B cell (primary cell): ENCODE data around the gene LTBP2. TPM values are rescaled to one million over a fixed set of nuclear protein-coding genes. Genes with fewer than 3 reads are reported as not detected.

Experiments
- ATAC-seq: fragments of 200-7000 bp; cut with Tn5 transposase; one replicate; pipeline ENCODE4 v1.10.0; 2021; ENCODE audit warnings: low read depth, mild to moderate bottlenecking, moderate number of reproducible peaks, moderate library complexity
- CTCF ChIA-PET: fragments of 350-600 bp; sonication (Branson Sonifier 250); formaldehyde crosslinking; loops from one replicate; lab custom pipeline; 2021; ENCODE audit warnings: antibody characterized with exemption, inconsistent platforms; lab: Charles Lee
- POLR2A ChIA-PET: fragments of 350-600 bp; sonication (Branson Sonifier 250); formaldehyde crosslinking; loops from one replicate; lab custom pipeline; 2021; ENCODE audit warnings: antibody characterized with exemption; lab: Charles Lee
- DNase-seq: peaks from one replicate; pipeline ENCODE4 v3.0.0; 2013
- H2AFZ ChIP-seq: 2 replicates; pipeline ENCODE4 v1.6.1; 2012; ENCODE audit warnings: mild to moderate bottlenecking, low read depth, low read length; ENCODE audit not compliant: insufficient read depth, poor library complexity, severe bottlenecking
- H3K27ac ChIP-seq, 2 donors: 1 replicate in 1 of 2; 2 replicates in 1 of 2; pipeline ENCODE4 v1.5.1; 2012 to 2013; ENCODE audit warnings: low read length in 2 of 2, mild to moderate bottlenecking in 2 of 2, moderate library complexity in 1 of 2
- H3K27me3 ChIP-seq, 4 experiments: fragments of 200-600 bp in 1 of 4; sonication (generic) in 1 of 4; replicated peaks in 1 of 4; 1 replicate in 2 of 4; 2 replicates in 2 of 4; pipeline versions ENCODE4 v1.6.1 to v1.7.0; 2013 to 2016; ENCODE audit warnings: low read length in 3 of 4, mild to moderate bottlenecking in 2 of 4, mixed read lengths in 1 of 4, moderate library complexity in 1 of 4; ENCODE audit not compliant: insufficient read depth in 4 of 4, control insufficient read depth in 3 of 4; ENCODE audit errors: control extremely low read depth in 1 of 4
- H3K36me3 ChIP-seq, 2 experiments: replicated peaks in 1 of 2; 1 replicate in 1 of 2; 2 replicates in 1 of 2; pipeline versions ENCODE4 v1.6.1 to v1.7.1; 2013; ENCODE audit warnings: low read length in 1 of 2; ENCODE audit not compliant: insufficient read depth in 2 of 2, control insufficient read depth in 1 of 2; ENCODE audit errors: control extremely low read depth in 1 of 2, extremely low read depth in 1 of 2
- H3K4me1 ChIP-seq, 2 donors: fragments of 200-600 bp in 1 of 2; sonication (generic) in 1 of 2; 1 replicate in 1 of 2; 2 replicates in 1 of 2; pipeline versions ENCODE4 v1.5.1 to v1.6.1; 2013 to 2017; ENCODE audit warnings: low read length in 2 of 2; ENCODE audit not compliant: control insufficient read depth in 2 of 2, insufficient read depth in 2 of 2
- H3K4me2 ChIP-seq: replicated peaks from 2 replicates; pipeline ENCODE3; 2012; ENCODE audit warnings: mild to moderate bottlenecking, low read depth, low read length; ENCODE audit not compliant: poor library complexity, severe bottlenecking
- H3K4me3 ChIP-seq, 5 experiments: fragments of 200-600 bp in 1 of 5; sonication (generic) in 1 of 5; 1 replicate in 3 of 5; 2 replicates in 2 of 5; pipeline versions ENCODE4 v1.5.1 to v1.7.0; 2011 to 2016; ENCODE audit warnings: low read length in 4 of 5, mild to moderate bottlenecking in 4 of 5, low read depth in 2 of 5, control low read depth in 1 of 5, moderate library complexity in 1 of 5; ENCODE audit not compliant: insufficient read depth in 1 of 5; ENCODE audit errors: control extremely low read depth in 1 of 5, extremely low read depth in 1 of 5
- H3K79me2 ChIP-seq: fragments of 200-600 bp; sonication (generic); one replicate; pipeline ENCODE4 v1.6.0; 2016; ENCODE audit warnings: low read length; ENCODE audit not compliant: control insufficient read depth, insufficient read depth
- H3K9ac ChIP-seq: fragments of 200-600 bp; sonication (generic); 2 replicates; pipeline ENCODE4 v1.6.1; 2017; ENCODE audit warnings: mild to moderate bottlenecking, low read length, moderate library complexity
- H3K9me3 ChIP-seq, 3 donors: one replicate each; pipeline versions ENCODE4 v1.6.1 to v1.7.1; 2013; ENCODE audit warnings: low read length in 2 of 3; ENCODE audit not compliant: control insufficient read depth in 2 of 3, insufficient read depth in 1 of 3; ENCODE audit errors: control extremely low read depth in 1 of 3
- H4K20me1 ChIP-seq: 2 replicates; pipeline ENCODE4 v1.6.0; 2012; ENCODE audit warnings: mild to moderate bottlenecking, low read length; ENCODE audit not compliant: insufficient read depth, control insufficient read depth, poor library complexity, severe bottlenecking
- H3K27ac Mint-ChIP-seq: one replicate; pipeline ENCODE4 v1.8.0; 2021; ENCODE audit warnings: mixed read lengths
- H3K27me3 Mint-ChIP-seq: one replicate; pipeline ENCODE4 v1.8.0; 2021; ENCODE audit warnings: mixed read lengths
- H3K4me1 Mint-ChIP-seq: one replicate; pipeline ENCODE4 v1.8.0; 2021; ENCODE audit warnings: mixed read lengths
- H3K4me3 Mint-ChIP-seq: one replicate; pipeline ENCODE4 v1.8.0; 2021; ENCODE audit warnings: mixed read lengths
- H3K9me3 Mint-ChIP-seq: one replicate; pipeline ENCODE4 v1.8.0; 2022; ENCODE audit warnings: mixed read lengths; ENCODE audit not compliant: insufficient read depth
- CTCF ChIP-seq: fragments of 200-600 bp; IDR thresholded peaks from one replicate; pipeline ENCODE4 v1.8.0; 2022; ENCODE audit warnings: antibody characterized with exemption, mild to moderate bottlenecking
- EZH2 ChIP-seq: IDR thresholded peaks from 2 replicates; pipeline ENCODE4 v1.6.1; 2012; ENCODE audit warnings: borderline replicate concordance, low read depth, mild to moderate bottlenecking, moderate library complexity, low read length; ENCODE audit not compliant: insufficient read depth, poor library complexity, severe bottlenecking
- WGBS: methylation state at CpG from one replicate; pipeline ENCODE4 v1.1.5; 2013; ENCODE audit warnings: missing lambda C conversion rate; ENCODE audit not compliant: insufficient coverage; 5-methylcytosine and 5-hydroxymethylcytosine counted together
- intact Hi-C: fragments of 100-400 bp; cut with micrococcal nuclease; formaldehyde crosslinking; loops from one replicate; pipeline ENCODE4 v1.10.0; 2022
- polyA plus RNA-seq: library from polyadenylated mRNA; depleted of rRNA; stranded (reverse); fragments of >200 nt; gene quantifications from 2 replicates; pipeline ENCODE4 v1.2.3, GENCODE V29; 2012
- total RNA-seq, 2 donors: library from RNA; stranded (reverse); fragments of 120-200 nt in 1 of 2; gene quantifications; 1 replicate in 1 of 2; 2 replicates in 1 of 2; pipeline versions ENCODE4 v1.2.3 to v1.2.4, GENCODE V29; 2013 to 2022

LTBP2 gene
- total and polyA plus RNA-seq, 2 donors (not counting 1 experiment from before 2014, with no cell fraction given): 0.12 to 0.22 TPM

GRCh38 chr14:74620923-74621322 lies 8.9 kb upstream of the LTBP2 start:
- Histone ChIP-seq H2AFZ (no peak overlapping the region), H3K27ac (no peak overlapping the region), H3K4me3 (no peak overlapping the region), H3K36me3 (no peaks in the 10 kb centered on the region), H3K9ac (no peak overlapping the region), H3K79me2 (no peaks in the 10 kb centered on the region), H3K4me1 (peaks cover 21 to 22% of the 10 kb centered on the region in 2 donors), H3K9me3 (no peaks in the 10 kb centered on the region), H4K20me1 (no peaks in the 10 kb centered on the region), H3K4me2 (no peak overlapping the region), H3K27me3 (peaks cover 0 to 3% (median 0%) of the 10 kb centered on the region in 4 experiments)
- no peak for ATAC-seq
- H3K9me3 Mint-ChIP-seq: no peaks in the 10 kb centered on the region
- WGBS: 75% methylated on average over 3 of the region's 3 CpGs
- H3K27me3 Mint-ChIP-seq: peaks cover 3% of the 10 kb centered on the region
- CTCF ChIA-PET: interaction anchor here (1.1 to 1.8 kb wide), 2 partner anchors 9 to 11 kb away, joined by 4 to 9 read pairs; partner anchors contain the start of gene LTBP2
- DNase-seq: no peak
- POLR2A ChIA-PET: no interaction called here
- TF ChIP-seq EZH2: no peak
- no peak for TF ChIP-seq CTCF
- peaks cover 32% of the 10 kb centered on the region for H3K4me1 Mint-ChIP-seq
- intact Hi-C loops: no loop called here
- H3K4me3 Mint-ChIP-seq: no peak overlapping the region
- H3K27ac Mint-ChIP-seq: no peak overlapping the region

GRCh38 chr14:74620497-74620921 lies 8.5 kb upstream of the LTBP2 start:
- Mint-ChIP-seq H3K4me3 (no peak overlapping the region), H3K27ac (no peak overlapping the region), H3K27me3 (peaks cover 3% of the 10 kb centered on the region), H3K9me3 (no peaks in the 10 kb centered on the region), H3K4me1 (peaks cover 37% of the 10 kb centered on the region)
- H2AFZ ChIP-seq: no peak overlapping the region
- ATAC-seq (no peak), DNase-seq (no peak)
- ChIA-PET CTCF (interaction anchor here (1.1 to 1.8 kb wide), 2 partner anchors 8 to 11 kb away, joined by 4 to 9 read pairs; partner anchors contain the start of gene LTBP2), POLR2A (no interaction called here)
- H4K20me1 ChIP-seq: no peaks in the 10 kb centered on the region
- no peaks in the 10 kb centered on the region for H3K36me3 ChIP-seq
- H3K4me1 ChIP-seq: peaks cover 21 to 23% of the 10 kb centered on the region in 2 donors
- TF ChIP-seq EZH2 (no peak), CTCF (no peak)
- no peak overlapping the region for H3K9ac ChIP-seq
- intact Hi-C loops: no loop called here
- H3K79me2 ChIP-seq: no peaks in the 10 kb centered on the region
- H3K4me3 ChIP-seq: no peak overlapping the region
- no peak overlapping the region for H3K4me2 ChIP-seq
- peaks cover 0 to 3% (median 0%) of the 10 kb centered on the region in 4 experiments for H3K27me3 ChIP-seq
- H3K27ac ChIP-seq: no peak overlapping the region
- 83% methylated on average over 1 of the region's 2 CpGs for WGBS
- no peaks in the 10 kb centered on the region for H3K9me3 ChIP-seq
